HG03103 (cell line): Measurements from ENCODE around the gene ABRAXAS1.
A peak's percentile ranks its signal among the peaks of the same experiment; 100 is the strongest.

Experiments
- ATAC-seq: cut with Tn5 transposase; IDR thresholded peaks from one replicate; pipeline ENCODE4 v1.9.1; 2021; ENCODE audit warnings: low read depth; ENCODE audit not compliant: unreplicated experiment

ABRAXAS1 gene

DNA sequence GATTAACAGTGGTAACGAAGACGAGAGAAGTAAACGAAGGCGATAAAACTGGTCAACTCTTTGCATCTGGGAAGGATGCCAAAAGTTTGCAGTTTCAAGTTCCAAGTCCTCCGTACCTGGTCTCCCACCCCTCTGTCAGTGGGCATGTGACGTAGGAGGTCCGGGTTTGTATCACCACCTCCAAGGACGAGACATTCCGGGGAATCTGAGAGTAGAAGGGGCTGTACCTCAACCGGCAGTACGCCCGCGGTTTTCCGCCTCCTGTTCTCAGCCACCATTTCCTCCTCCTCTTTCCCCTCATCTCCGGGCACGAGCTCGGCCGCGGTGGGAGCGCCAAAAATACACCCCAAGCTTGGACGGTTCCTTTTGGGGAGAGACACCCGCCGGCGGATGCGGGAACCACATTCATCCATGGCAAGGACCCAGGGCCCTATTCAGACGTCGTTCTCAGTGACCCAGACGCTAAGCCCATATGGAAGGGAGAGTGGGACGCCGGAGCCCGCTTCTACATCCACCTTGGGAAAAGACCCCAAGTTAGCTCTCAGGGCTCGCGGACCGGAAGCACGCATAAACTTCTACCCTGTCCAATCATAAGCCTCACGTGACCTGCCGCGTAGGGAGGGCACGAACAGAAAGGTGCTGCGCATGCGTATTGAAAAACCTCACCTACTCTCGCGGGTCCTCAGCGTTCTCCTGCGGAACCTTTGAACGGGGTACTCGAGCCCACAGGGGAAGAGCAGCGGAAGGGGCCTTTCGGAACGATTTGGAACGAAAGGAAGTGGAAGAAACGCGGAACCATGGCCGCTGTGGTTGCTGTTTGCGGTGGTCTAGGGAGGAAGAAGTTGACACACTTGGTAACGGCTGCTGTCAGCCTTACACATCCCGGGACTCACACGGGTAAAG, 29.4 kb downstream of the ABRAXAS1 start, which contains the start of the genes HELQ and MRPS18C:
Gene HELQ (minus strand): TSS at position 543 of the 903 bp plus-strand sequence. CDS start 130 bp downstream, at position 413.
Gene MRPS18C (plus strand): TSS at position 778 of the 903 bp plus-strand sequence. CDS start 20 bp downstream, at position 798.
- peak; percentile 96 for ATAC-seq

DNA sequence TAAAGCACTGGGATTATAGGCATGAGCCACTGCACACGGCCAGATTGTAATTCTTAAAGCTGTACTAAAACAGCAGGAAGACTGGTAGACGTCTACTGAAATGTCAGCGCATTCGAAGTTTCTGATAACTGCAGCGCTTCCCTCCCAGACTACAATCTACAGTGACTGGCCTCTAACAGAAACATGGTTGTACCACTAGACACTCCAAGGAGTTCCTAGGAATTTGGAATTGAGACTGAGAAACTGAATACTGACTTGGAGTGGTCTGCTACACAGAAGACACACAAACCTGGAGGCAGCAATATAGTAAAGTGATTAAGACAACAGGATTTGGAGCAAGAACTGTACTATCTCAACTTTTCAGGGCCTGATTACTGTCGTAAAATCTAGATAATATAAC, 30.2 kb downstream of the ABRAXAS1 start:
- no peak for ATAC-seq

DNA sequence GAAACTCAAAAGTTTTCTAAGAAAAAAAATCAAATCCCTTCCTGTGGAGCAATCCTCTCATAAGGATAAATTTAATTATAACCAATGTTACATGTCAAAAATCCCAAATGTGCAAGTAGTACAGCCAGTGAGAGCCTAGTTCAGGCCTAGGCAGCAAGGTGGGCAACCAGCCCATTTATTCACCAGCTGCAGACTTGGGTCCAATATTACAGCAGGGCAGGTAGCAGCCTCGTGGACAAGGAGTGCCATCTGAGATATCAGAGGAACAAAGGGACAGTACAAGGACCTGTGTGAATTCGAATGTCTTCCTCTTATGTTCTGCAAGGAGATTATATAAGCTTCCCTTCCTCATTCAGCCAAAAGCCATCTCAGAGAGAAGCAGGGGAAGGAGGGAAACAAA, 35.9 kb downstream of the ABRAXAS1 start:
- no peak for ATAC-seq

DNA sequence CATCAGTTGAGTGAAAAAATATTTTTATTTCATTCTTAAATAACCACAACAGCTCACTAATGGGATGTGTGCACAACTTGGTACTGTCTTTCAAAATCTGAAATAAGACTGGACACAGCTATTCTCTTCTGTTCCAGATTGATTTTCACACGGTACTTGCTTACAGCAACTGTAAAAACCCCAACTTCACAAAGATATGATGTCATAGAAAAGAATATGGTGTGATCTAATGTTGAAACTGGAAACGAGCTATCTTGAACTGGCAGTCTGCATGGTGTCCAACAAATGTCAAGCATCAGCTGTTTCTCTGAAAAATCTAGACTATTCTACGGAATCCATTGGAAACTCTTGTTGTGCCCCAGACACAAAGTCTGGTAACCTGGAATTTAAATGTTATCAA, 44.0 kb downstream of the ABRAXAS1 start:
- no peak for ATAC-seq

DNA sequence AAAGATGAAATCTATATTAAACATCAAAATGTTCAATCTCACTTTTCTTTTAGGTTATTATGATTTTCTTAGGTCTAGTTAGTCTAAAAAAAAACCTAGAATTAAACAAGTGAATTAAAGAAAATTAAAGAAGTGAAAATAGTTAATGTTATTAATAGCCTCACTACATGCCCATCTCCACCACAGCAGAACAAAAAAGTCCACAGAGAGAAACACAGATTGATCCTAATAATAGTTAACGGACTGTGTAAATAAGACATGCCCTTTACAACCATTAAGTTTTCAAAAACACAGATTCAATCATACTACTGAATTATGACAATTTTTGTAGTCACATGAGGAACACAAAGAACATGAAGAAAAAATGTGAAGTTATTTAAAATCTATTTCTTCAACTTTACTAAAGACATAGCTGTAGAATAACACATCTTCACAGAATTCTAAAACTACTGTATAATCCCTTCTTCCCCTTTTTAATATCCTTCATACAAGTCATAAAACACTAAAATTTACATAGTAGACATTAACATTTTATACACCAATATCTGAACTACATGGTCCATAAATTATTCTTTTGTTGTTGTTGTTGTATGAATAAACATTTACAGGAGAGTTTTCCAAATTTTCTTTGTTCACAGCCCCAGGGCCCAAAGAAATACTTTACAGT, 44.6 kb downstream of the ABRAXAS1 start:
- no peak for ATAC-seq

DNA sequence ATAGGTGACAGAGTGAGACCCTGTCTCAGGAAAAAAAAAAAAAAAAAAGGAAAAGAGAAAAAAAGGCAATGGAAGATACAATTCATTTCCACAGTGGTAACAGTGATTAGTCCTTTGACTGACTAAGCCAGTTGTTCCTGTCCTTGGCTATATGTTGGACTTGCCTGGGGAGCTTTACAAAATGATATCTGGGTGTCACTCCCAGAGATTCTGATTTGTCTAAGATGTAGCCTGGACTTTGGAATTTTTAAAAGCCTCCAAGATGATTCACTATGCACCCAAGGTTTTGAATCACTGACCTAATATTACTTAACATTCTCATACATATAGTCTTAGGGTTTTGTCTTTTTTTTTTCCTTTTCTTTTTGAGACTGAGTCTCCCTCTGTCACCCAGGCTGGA, 46.2 kb downstream of the ABRAXAS1 start:
- ATAC-seq = no peak

DNA sequence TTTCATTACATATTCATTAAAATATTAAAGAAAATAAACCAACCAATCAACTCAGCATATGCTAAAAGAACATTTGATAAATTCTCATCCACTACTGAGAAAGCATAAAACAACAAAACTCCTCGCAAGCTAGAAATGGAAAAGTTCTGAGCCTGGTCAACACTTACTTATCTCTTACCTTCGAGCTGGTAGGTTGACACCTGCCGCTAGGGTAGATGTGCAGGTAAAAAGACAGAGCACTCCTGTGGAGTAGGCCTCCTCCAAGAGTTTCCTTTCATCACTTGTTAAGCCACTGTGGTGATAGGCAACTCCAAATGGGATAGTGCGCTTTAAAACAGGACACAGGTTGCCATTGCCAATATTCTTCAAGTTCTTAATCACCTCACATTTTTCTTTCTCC, 48.2 kb downstream of the ABRAXAS1 start:
- no peak for ATAC-seq

DNA sequence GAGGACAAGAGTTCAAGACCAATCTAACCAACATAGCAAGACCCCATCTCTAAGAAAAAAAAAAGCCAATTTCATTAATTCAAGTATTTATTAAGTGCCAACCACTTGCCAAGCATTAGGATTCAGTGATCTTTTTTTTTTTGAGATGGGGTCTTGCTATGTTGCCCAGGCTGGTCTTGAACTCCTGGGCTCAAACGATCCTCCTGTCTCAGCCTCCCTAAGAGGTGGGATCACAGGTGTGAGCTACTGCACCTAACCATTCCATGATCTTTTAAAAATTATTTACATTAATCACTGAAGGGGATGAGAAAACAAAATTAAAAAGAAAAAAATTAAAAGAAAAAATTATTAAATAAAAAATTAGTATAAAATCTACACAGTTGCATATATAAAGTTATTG, 53.7 kb downstream of the ABRAXAS1 start:
- ATAC-seq = no peak

DNA sequence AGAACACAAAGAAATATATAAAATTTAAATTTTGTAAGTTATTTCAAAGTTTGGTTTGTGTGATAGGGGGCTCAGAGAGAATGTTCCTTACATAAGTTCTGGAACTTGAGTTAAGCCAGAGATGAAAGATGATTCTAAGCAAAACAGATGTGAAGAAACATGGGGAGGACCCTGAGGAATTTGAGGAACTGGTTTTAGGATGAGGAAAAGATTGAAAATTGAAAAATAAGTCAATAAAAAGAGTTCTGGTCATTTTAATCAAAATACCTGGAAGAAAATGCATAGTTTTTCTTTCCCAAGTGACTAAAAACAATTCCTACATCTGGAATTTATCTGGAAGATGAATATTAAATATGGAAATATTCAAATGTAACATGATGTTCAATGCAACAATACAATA, 66.7 kb downstream of the ABRAXAS1 start:
- ATAC-seq = no peak

DNA sequence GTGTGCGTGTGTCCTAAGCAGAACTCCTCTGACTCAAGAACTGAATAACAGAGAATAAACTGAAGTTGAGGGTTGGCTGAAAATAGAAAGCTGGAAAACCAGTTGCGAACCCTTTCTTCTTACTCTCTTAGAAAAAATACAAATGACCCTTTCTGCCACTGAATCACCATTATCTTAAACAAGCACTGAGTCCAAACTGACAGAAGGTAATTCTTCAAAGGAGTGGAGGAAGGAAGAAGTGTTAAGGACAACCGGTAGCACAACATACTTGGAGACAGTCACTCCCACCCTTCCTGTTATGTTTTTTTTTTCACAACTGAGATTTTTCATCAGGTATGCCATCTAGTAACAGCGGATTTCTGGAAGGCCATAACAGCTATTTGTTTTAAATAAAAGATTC, 67.3 kb downstream of the ABRAXAS1 start:
- ATAC-seq = no peak

DNA sequence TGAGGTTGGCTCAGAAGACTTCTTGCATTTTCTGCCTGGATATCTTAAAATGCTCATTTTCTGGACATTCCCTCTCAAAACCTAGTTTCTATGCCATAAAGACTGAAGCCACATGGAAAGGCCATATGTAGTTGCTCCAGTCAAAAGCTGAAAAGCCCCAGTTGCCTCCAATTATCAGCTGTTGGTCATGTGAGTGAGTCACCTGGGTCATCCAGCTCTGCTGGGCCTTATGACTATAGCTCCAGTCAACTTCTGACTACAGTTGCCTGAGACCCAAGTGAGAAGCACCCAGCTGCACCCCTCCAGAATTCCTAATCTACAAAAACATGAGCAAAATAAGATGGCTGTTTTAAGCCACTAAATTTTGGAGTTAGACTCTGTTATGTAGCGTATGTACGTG, 71.2 kb downstream of the ABRAXAS1 start:
- ATAC-seq = no peak
